ENCODE data around the gene IGSF5.

DNA sequence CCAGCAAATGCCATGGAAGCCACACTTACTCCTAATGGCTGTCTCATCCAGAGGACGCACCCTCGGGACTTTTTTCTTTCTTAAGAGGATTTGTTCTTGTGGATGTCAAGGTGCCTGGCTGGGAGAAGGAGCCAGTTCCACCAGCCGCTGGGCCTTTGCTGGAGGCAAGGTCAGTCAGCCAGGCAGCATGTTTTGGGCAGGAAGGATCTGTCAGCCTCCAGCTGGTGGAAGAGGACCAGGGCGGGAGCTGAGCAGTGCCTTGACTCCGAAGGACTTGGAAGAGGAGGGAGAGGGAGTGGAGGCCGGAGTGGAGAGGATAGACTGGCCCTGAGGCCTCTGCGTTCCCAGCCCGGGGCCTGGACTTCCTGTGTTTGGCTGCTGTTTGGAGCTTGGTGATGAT is 5.7 kb downstream of the IGSF5 start:
- TF ChIP-seq CTCF (optimal IDR thresholded peaks at IDR 0.05 in 1 of 3, IDR thresholded peaks at IDR 0.05 in 1 of 3, conservative IDR thresholded peaks at IDR 0.05 in 1 of 3; ENCODE audit: extremely low read depth in 1 of 3, insufficient read depth in 2 of 3, low read length in 3 of 3) (no peak), EZH2 (IDR thresholded peaks at IDR 0.05; ENCODE audit: low read length) (no peak)

Measured in keratinocyte (primary cell).